Left ventricle myocardium superior (tissue), 1 donor: ENCODE data around the gene MTG2. TPM values are rescaled to one million over a fixed set of nuclear protein-coding genes. Genes with fewer than 3 reads are reported as not detected.
"Not testable (repeated sequence)": the region's sequence is repeated elsewhere in the genome, so short reads cannot be mapped to it uniquely, and the experiment has no call there.

Experiments used
- ATAC-seq: fragments of 200-7000 bp; cut with Tn5 transposase; one replicate; pipeline ENCODE4 v1.9.1; 2020; ENCODE audit warnings: mild to moderate bottlenecking, moderate library complexity
- DNase-seq: peaks from one replicate; pipeline ENCODE4 v3.0.0-alpha.2; 2020
- intact Hi-C: fragments of 100-400 bp; cut with micrococcal nuclease; formaldehyde crosslinking; loops from one replicate; pipeline ENCODE4 v1.11.0; 2022
- total RNA-seq: library from RNA; stranded (reverse); fragmentation: NEBNext Ultra II Directional; extraction: Animal tissue kit (Norgen Biotek cat#: 25700); gene quantifications from one replicate; pipeline ENCODE4 v1.2.1, GENCODE V29; 2021
- donor health status: DM: no; HTN: yes; CAD: no; lungs with severe emphysema.

Gene MTG2
- total RNA-seq, 1 donor from 2014 or later: 27.3 TPM

- intact Hi-C loops: loop anchor here (10.0 kb wide), 1 partner anchor 129 kb away; no protein-coding TSS in a partner anchor
- ATAC-seq (peak; percentile 94), DNase-seq (peak; percentile 93)
Measured at GRCh38 chr20:62143081-62143956, 39.5 kb upstream of the MTG2 start, which contains the start of the genes PSMA7 and SS18L1. Gene PSMA7 (minus strand): TSS chr20:62143394. CDS start chr20:62143303, 91 bp downstream. Gene SS18L1 (plus strand): TSS chr20:62143769. CDS start chr20:62143821, 52 bp downstream.

DNA sequence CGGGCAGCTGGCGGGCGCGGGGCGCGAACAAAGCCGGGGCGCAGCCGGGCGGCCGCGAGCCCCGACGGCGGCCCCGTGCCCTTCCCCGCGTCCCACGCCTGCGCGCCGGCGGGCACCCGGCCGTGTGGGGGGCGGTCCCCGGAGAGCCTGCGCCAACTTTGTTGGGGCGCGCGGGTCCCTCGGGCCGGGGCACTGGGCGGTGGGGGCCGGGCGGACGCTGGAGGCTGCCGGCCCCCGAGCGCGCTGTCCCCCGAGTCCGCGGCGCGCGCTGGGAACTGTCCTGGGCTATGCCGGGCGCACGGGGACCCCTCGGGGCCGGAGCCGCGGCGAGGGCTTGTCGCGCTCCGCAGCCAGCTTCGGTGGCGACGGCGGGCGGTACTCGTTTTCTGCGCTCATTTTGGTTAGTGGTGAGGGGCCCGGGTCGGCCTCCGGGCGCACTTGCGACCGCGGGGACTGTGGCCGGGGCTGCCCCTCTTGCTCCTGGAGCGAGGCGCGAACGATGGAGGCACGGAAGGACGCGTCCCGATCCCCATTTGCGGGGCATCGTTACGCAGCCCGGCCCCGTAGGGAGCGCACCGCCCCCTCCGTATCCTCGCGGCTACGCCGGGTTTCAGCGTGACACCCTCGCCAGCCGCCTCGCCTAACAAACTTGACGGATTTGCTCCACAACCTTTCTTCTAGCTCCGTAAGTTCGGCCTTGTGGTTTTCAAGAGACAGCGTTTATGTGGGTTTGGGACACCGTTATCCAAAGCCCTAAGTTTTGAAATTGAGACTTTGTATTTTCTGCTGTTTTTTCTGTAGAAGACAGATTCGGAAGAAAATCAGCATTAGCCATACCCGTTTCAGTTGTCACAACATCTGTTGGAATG, 38.6 kb upstream of the MTG2 start:
- DNase-seq (peak; percentile 77), ATAC-seq (peak; percentile 52)
- intact Hi-C loops: loop anchor here (10.0 kb wide), 1 partner anchor 129 kb away; no protein-coding TSS in a partner anchor

GRCh38 chr20:62145688-62146018, 37.2 kb upstream of the MTG2 start:
- no peak for ATAC-seq
- intact Hi-C loops: loop anchor here (10.0 kb wide), 1 partner anchor 131 kb away; no protein-coding TSS in a partner anchor
- DNase-seq: no peak

DNA sequence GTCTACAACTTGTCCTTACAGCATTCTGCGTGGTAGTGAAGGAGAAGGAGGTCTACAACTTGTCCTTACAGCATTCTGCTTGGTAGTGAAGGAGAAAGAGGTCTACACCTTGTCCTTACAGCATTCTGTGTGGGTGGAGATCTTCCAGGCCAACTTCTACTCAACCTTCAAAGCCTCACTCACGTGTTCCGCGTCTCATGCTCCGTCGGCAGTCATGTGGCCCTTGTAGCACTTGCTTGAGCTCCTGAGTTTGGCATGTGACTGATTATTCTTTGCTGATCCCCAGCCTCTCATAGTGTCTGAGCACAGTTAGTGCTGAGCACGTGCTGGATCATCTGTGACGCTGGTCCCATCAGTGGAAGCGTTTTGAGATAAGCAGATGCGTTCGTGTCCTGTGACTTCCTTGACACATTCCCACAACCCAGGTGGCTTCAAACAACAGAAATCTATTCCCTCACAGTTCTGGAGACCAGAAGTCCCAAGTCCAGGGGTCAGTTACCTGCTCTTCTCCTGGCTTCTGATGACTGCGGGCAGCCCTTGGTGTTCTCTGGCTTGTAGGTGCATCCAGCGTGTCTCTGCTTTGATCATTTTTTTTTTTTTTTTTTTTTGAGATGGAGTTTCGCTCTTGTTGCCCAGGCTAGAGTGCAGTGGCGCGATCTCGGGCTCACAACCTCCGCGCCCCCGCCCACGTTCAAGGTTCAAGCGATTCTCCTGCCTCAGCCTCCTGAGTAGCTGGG, 36.6 kb upstream of the MTG2 start:
- intact Hi-C loops: loop anchor here (10.0 kb wide), 1 partner anchor 131 kb away; no protein-coding TSS in a partner anchor
- DNase-seq (no peak), ATAC-seq (no peak)

GRCh38 chr20:62147125-62147524, 35.7 kb upstream of the MTG2 start:
- intact Hi-C loops: loop anchor here (10.0 kb wide), 1 partner anchor 132 kb away; no protein-coding TSS in a partner anchor
- ATAC-seq: no peak
- DNase-seq: no peak

- intact Hi-C loops: loop anchor here (10.0 kb wide), 1 partner anchor 133 kb away; no protein-coding TSS in a partner anchor
- ATAC-seq (no peak), DNase-seq (no peak)
Measured at GRCh38 chr20:62147528-62147927, 35.3 kb upstream of the MTG2 start.

- DNase-seq, ATAC-seq: not testable (repeated sequence)
- intact Hi-C loops: loop anchor here (10.0 kb wide), 1 partner anchor 134 kb away; no protein-coding TSS in a partner anchor
Measured at GRCh38 chr20:62148383-62148782, 34.4 kb upstream of the MTG2 start.

- intact Hi-C loops: loop anchor here (10.0 kb wide), 1 partner anchor 134 kb away; no protein-coding TSS in a partner anchor
- no peak for DNase-seq
Measured at GRCh38 chr20:62148908-62149314, 33.9 kb upstream of the MTG2 start.

GRCh38 chr20:62149532-62150309, 33.1 kb upstream of the MTG2 start:
- intact Hi-C loops: loop anchor here (10.0 kb wide), 1 partner anchor 135 kb away; no protein-coding TSS in a partner anchor
- no peak for ATAC-seq

More at GRCh38 chr20:62148908-62149314, 33.9 kb upstream of the MTG2 start:
- ATAC-seq: no peak

GRCh38 chr20:62150310-62150575, 32.6 kb upstream of the MTG2 start:
- intact Hi-C loops: no loop called here
- DNase-seq (no peak), ATAC-seq (no peak)

More at GRCh38 chr20:62149532-62150309, 33.1 kb upstream of the MTG2 start:
- no peak for DNase-seq

GRCh38 chr20:62151225-62151624, 31.6 kb upstream of the MTG2 start:
- DNase-seq (no peak), ATAC-seq (no peak)
- intact Hi-C loops: no loop called here

GRCh38 chr20:62151835-62152364, 30.9 kb upstream of the MTG2 start:
- intact Hi-C loops: no loop called here
- DNase-seq (no peak), ATAC-seq (no peak)

DNA sequence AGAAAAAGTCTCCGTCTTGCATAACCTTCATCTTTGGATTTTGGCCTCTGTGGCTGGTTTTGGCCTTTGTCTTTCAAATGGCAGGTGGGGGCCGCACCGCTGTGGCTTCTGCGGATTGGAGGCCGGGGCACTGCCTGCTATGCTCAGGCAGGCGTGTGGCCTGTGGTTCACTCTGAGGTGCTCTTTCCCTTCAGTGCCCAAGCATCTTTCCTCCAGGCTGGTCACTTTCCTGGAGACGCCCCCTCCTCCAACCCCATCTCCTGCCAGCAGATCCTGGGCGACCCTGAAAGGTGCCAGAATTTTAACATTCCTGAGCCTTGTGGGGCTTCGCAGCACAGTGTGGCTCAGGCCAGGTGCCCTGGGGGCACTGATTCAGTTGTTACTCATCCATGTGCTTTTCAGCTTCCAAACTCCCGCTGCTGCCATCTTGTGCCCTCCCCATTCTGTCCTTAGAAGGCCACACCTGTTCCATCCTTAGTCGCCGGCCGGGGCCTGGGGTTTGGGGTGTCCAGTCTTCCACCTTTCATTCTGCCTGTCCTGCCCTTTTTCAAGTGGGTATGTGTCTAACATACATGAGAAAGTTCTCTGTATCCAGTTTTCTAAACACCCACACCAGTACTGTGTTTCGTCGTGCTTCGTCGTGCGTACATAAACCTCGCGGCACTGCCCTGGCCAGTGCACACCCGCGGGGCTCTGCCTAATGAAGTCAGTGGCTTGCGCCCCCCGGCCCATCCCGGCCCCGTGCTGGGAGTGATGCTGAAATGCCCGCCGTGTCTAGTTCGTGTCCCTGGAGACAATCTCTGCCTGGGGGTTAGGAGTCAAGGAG, 27.2 kb upstream of the MTG2 start:
- DNase-seq (no peak), ATAC-seq (no peak)
- intact Hi-C loops: no loop called here

DNA sequence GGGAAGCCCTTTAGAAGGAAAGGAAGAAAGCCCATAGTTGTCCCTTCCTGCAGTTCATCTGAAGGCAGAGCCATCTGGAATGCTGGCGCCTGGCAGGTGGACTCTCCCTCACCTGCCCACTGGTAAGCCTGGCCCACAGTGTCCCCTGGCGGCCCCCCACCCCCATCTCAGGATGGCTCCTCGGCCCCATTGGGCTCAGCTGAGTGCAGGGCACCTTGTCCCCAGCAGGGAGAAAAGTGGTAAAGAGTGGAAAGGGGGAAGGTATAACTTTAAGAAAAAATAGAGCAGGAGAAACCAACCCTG, 26.6 kb upstream of the MTG2 start:
- intact Hi-C loops: no loop called here
- DNase-seq: no peak
- no peak for ATAC-seq

DNA sequence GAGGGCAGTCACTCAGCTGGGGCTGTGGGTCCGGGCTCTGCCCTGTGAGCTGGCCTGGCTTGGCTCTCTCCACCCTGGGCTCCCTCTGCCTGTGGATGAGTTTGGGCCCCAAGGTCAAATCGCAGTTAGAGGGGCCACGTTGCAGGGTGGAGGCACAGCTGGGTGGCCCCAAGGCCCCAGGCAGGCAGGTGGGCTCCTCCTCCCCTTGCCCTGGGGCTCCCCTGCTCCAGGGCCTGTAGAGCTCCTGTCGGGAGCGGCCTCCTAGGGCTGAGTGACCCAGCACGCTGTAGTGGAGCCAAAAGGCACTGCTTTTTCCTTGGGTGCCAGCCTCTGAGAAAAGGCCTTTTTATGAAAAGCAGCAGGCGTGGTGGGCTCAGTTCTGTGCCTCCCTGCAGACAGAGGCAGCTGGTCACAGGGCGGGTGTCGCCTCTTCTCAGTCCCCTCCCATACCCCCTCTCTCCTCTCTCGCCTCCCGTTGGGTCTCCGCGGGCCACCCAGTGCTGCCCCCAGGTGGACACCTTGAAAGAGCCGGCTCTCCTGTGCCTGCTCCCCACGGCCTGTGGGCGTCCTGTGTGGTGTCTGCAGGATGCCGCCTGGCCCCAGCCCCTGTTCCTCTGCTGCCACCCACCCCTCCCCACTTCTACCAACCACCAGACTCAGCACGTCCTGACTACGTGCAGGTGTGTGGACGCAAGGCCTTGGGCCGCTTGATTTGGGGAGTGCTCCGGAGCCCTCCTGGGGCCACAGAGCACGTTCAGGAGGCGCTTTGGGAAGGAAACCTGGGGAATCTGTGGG, 26.0 kb upstream of the MTG2 start:
- ATAC-seq (peak; percentile 89), DNase-seq (peak; percentile 76)
- intact Hi-C loops: no loop called here

- intact Hi-C loops: no loop called here
- ATAC-seq (no peak), DNase-seq (no peak)
Measured at GRCh38 chr20:62157387-62158087, 25.3 kb upstream of the MTG2 start.
